ENCODE data around the gene RAB4B. TPM values are rescaled to one million over a fixed set of nuclear protein-coding genes. Genes with fewer than 3 reads are reported as not detected.
A peak's percentile ranks its signal among the peaks of the same experiment; 100 is the strongest.

RAB4B gene
- total RNA-seq, 3 donors from 2014 or later = 21.6 to 28.2 (median 22.1) TPM

GRCh38 chr19:40737102-40737644 lies 40.9 kb upstream of the RAB4B start:
- Histone ChIP-seq H3K27me3 (no peaks in the 10 kb centered on the region), H3K4me1 (no peaks in the 10 kb centered on the region), H3K4me3 (no peak overlapping the region), H3K9me3 (no peaks in the 10 kb centered on the region), H3K27ac (peak overlapping the region in 1 of 2 donors; percentile 38), H3K36me3 (peaks cover 15% of the 10 kb centered on the region)
- DNase-seq (ENCODE audit: low spot score in 2 of 2) = no peak
- TF ChIP-seq POLR2A (IDR thresholded peaks at IDR 0.05) (no peak), CTCF (IDR thresholded peaks at IDR 0.05) (no peak), POLR2AphosphoS5 (IDR thresholded peaks at IDR 0.05) (no peak)
- intact Hi-C loops (cut with DNase I; ENCODE audit: low total_unique reads) = no loop called here

GRCh38 chr19:40739030-40739839 lies 38.8 kb upstream of the RAB4B start:
- H3K36me3 ChIP-seq = peaks cover 8% of the 10 kb centered on the region
- H3K27me3 ChIP-seq = no peaks in the 10 kb centered on the region
- no peaks in the 10 kb centered on the region for H3K9me3 ChIP-seq
- intact Hi-C loops (cut with DNase I; ENCODE audit: low total_unique reads) = no loop called here
- no peak for DNase-seq (ENCODE audit: low spot score in 2 of 2)
- peak overlapping the region; percentile 69 to 87 for H3K27ac ChIP-seq
- H3K4me1 ChIP-seq = no peaks in the 10 kb centered on the region
- TF ChIP-seq POLR2A (IDR thresholded peaks at IDR 0.05) (no peak), CTCF (IDR thresholded peaks at IDR 0.05) (no peak), POLR2AphosphoS5 (IDR thresholded peaks at IDR 0.05) (no peak)
- peak overlapping the region in 1 of 3 donors; percentile 35 for H3K4me3 ChIP-seq

- H3K27me3 ChIP-seq = no peaks in the 10 kb centered on the region
- peak overlapping the region; percentile 69 to 87 for H3K27ac ChIP-seq
- H3K9me3 ChIP-seq = no peaks in the 10 kb centered on the region
- H3K36me3 ChIP-seq = peaks cover 7% of the 10 kb centered on the region
- intact Hi-C loops (cut with DNase I; ENCODE audit: low total_unique reads) = no loop called here
- H3K4me1 ChIP-seq = no peaks in the 10 kb centered on the region
- DNase-seq (ENCODE audit: low spot score in 2 of 2) = no peak
- peak overlapping the region; percentile 20 to 35 (median 28) for H3K4me3 ChIP-seq
- TF ChIP-seq CTCF (IDR thresholded peaks at IDR 0.05) (no peak), POLR2AphosphoS5 (IDR thresholded peaks at IDR 0.05) (no peak), POLR2A (IDR thresholded peaks at IDR 0.05) (no peak)
Measured at GRCh38 chr19:40739871-40740703, 38.0 kb upstream of the RAB4B start.

- TF ChIP-seq POLR2AphosphoS5 (IDR thresholded peaks at IDR 0.05) (peak in 2 of 3 donors; percentile 24 to 38), CTCF (IDR thresholded peaks at IDR 0.05) (no peak)
- intact Hi-C loops (cut with DNase I; ENCODE audit: low total_unique reads) = no loop called here
- Histone ChIP-seq H3K27ac (peak overlapping the region; percentile 69 to 87), H3K4me3 (peak overlapping the region; percentile 20 to 35 (median 28)), H3K27me3 (no peaks in the 10 kb centered on the region), H3K9me3 (no peaks in the 10 kb centered on the region), H3K4me1 (no peaks in the 10 kb centered on the region), H3K36me3 (peaks cover 7% of the 10 kb centered on the region)
- DNase-seq (ENCODE audit: low spot score in 2 of 2) = no peak
Measured at GRCh38 chr19:40740747-40741146, 37.3 kb upstream of the RAB4B start.
